ENCODE data around the gene FXYD2. TPM values are rescaled to one million over a fixed set of nuclear protein-coding genes. Genes with fewer than 3 reads are reported as not detected.
A peak's percentile ranks its signal among the peaks of the same experiment; 100 is the strongest.

The FXYD2 gene
- total RNA-seq, 1 experiment from 2014 or later: 0.39 TPM

GRCh38 chr11:117796456-117796871, 28.1 kb downstream of the FXYD2 start:
- CTCF ChIA-PET: no interaction called here
- intact Hi-C loops (cut with micrococcal nuclease; ENCODE audit: unreplicated experiment): no loop called here
- no TSS peak for BruUV-seq (replicated peaks)

More at GRCh38 chr11:117796456-117796871, 28.1 kb downstream of the FXYD2 start:
- DNase-seq (ENCODE audit: low read depth, low spot score) (no peak), ATAC-seq (peak; percentile 6; the same call in 1 of the 2 replicates)
- no peaks in the 10 kb centered on the region for H3K9me3 ChIP-seq (ENCODE audit: control insufficient read depth, insufficient read depth, low read depth, low read length)
- peak overlapping the region in 1 of 2 experiments; percentile 29; a peak in 3 of 4 replicates for H3K4me3 ChIP-seq (ENCODE audit: low read depth in 2 of 2, low read length in 2 of 2)
- H3K27ac ChIP-seq (ENCODE audit: low read length): no peak overlapping the region
- TF ChIP-seq TCF7L2 (IDR thresholded peaks at IDR 0.05; ENCODE audit: low read depth, low read length) (no peak), CTCF (IDR thresholded peaks at IDR 0.05) (no peak), POLR2AphosphoS5 (IDR thresholded peaks at IDR 0.05; ENCODE audit: low read depth, low read length) (no peak), SIN3A (IDR thresholded peaks at IDR 0.05; ENCODE audit: borderline replicate concordance, insufficient read depth, low read depth, low read length) (no peak), REST (IDR thresholded peaks at IDR 0.05; ENCODE audit: insufficient read depth in 1 of 2, low read depth in 2 of 2, low read length in 1 of 2) (no peak)
- peaks cover 10% of the 10 kb centered on the region for H3K4me1 ChIP-seq (ENCODE audit: control insufficient read depth, insufficient read depth, low read length)
- in situ Hi-C loops (cut with HindIII; ENCODE audit: low pct_unique_long_range_greater_than_20kb, low sequenced_read_pairs): no loop called here
- peaks cover 39% of the 10 kb centered on the region for H3K27me3 ChIP-seq (ENCODE audit: control insufficient read depth, insufficient read depth, low read length)
- POLR2A ChIA-PET: interaction anchor here (0.6 kb wide), 1 partner anchor 28 kb away, joined by 5 read pairs; no protein-coding TSS in a partner anchor
- H3K36me3 ChIP-seq (ENCODE audit: control insufficient read depth, insufficient read depth, low read length): no peaks in the 10 kb centered on the region; the same call in 1 of the 2 replicates
